HG02610 (cell line): ENCODE data around the gene PTGFRN.

ENCODE experiments used
- ATAC-seq: cut with Tn5 transposase; IDR thresholded peaks from one replicate; pipeline ENCODE4 v1.9.1; 2021; ENCODE audit warnings: mild to moderate bottlenecking, moderate library complexity; ENCODE audit not compliant: unreplicated experiment

PTGFRN gene

DNA sequence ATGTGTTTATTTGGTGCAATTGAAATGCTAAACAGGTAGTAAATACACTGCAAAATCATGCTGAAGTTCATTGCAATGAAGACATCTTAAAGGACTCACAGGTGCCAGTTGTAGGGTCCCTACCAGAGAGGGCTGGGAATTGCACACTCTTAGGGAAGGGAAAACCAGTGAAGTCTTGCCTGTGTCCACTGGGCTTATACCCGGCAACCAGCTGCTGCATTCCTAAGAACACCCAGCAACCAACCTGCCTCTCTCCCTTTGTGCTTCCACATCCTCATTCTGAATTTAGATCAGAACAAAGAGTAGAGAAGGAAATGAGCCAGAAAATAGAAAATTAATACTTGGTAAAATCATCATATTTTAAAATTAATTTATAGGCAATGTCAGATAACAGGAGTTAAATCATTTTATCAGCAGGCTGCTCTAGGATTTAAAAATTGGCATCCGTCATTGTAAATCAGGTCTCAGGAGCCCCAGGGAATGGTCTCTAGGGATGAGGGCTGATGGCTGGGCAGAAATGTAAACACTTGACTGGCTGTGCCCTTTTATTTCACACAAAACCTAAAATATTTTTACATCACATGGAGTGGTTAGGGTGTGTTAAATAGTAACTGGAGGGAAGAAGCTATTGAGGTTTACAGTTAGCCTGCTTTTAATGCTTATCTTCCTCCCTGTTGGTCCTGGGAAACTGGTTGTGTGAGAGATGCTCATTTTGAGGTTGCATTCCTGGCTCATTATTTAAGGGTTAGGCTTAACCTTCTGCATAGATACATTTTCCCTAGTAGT, 31.3 kb downstream of the PTGFRN start:
- ATAC-seq: no peak

DNA sequence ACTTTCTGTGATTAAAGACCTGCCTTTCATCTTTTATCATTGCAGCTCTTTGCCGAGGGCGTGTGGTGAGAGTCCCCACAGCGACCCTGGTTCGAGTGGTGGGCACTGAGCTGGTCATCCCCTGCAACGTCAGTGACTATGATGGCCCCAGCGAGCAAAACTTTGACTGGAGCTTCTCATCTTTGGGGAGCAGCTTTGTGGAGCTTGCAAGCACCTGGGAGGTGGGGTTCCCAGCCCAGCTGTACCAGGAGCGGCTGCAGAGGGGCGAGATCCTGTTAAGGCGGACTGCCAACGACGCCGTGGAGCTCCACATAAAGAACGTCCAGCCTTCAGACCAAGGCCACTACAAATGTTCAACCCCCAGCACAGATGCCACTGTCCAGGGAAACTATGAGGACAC, 32.0 kb downstream of the PTGFRN start:
- no peak for ATAC-seq

DNA sequence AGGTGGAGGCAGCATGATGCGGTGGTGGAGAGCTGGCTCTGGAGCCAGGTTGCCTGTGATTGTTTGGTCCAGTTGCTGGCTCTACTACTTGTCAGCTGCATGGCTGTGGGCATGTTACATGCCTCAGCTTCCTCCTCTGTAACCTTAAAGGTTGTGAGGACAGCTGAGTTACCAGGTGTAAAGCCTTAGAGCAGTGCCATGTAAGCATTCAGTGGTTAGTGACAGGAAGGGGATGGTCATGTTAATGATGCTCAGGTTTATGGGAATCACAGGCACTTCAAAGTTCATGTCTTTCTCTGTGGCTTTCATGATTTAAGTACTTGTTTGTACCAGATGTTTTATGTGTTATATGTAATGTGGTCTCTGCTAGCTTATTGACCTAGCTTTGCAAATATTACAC, 32.6 kb downstream of the PTGFRN start:
- ATAC-seq: no peak

DNA sequence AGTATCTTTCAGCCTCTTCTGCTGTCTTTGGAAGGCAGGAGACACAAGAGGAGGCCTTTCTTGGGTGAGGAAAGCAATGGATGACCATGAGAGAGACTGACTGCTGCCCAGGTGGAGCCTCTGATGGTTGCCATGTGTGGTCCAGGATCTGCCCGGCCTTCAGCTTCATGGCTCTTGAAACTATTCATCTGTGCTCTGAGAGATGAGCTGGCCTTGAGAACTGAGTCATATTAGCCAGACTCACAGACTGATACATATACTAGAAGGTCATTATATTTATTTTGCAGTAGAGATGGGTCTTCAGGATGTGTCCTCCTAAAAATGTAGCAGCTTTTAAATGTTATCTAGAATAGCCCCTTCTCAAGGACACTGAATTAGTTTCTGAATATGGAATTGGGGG, 33.7 kb downstream of the PTGFRN start:
- no peak for ATAC-seq

DNA sequence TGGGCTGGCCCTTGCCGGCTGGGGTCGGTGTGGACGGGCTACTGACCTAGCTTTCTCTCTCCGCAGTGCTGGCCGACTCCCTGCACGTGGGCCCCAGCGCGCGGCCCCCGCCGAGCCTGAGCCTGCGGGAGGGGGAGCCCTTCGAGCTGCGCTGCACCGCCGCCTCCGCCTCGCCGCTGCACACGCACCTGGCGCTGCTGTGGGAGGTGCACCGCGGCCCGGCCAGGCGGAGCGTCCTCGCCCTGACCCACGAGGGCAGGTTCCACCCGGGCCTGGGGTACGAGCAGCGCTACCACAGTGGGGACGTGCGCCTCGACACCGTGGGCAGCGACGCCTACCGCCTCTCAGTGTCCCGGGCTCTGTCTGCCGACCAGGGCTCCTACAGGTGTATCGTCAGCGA, 34.9 kb downstream of the PTGFRN start:
- no peak for ATAC-seq

DNA sequence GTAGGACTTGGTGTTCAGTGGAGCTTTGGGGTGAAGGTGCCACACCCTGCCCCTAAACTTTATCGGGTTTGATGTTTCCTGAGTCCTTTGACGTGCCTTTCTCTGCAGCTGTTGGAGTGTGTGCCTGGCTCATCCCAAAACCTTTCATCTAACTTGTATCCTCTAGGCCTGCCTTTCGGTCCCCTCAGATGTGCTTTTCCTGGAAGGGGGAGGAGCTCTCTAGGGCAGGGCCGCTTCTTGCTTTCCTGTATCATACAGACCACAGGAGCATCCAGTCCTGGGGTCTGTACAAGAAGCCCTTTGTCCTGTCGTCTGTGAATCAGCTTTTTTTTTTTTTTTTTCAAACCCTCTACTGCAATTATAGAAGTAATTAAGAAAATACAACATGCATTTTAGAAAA, 35.7 kb downstream of the PTGFRN start:
- no peak for ATAC-seq

DNA sequence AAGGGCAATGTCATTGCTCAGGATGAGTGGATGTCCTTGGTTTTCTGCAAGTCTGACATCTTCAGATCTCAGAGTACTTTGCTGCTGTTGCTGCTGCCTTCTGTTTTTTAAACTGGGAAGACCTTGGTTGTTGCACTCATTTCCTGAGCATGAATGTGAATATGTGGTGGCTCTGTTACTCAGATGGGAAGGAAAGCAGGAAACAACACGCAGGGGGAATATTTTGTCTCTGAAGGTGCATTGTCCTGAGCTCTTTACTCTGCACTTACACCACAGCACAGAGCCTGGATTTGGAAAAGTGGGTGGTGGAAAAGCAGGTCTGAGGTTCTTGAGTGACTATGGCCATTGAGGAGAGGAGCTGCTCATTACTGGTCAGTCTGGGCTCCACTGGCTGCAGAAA, 36.3 kb downstream of the PTGFRN start:
- ATAC-seq: no peak

DNA sequence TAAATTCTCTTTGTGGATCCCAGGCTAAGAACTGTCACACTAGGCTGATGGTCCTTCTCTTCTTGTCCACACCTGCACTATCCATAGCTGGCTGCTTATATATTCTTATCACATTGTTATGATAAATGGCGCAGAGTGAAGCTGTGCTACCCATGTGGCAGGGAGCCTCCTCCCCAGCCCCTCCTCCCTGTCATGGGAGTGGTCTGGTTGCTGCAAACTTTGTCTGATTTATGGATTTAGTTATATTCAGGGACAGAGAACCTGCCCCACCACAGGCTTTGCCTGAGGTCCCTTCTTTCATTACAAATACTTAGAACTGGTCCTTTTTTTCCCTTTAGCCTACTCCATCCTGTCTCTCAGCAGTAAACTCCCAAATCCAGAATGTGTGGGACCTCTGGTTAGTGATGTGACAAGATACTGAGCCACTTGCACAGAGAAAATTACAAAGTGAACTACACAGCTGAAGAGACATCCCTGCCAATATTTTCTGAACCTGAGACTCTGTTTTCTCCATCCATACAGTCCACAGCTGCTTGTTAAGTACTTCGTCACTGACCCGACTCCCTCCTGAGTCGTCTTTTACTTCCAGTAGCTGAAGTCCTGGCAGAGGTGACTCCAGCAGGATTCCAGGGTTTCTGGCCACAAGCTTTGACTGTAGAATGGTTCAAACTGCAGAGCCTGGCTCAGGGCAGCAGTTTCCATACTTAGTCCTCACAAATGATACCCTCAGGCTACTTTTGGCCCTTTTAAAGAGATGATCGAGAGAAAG, 37.6 kb downstream of the PTGFRN start:
- ATAC-seq: no peak

DNA sequence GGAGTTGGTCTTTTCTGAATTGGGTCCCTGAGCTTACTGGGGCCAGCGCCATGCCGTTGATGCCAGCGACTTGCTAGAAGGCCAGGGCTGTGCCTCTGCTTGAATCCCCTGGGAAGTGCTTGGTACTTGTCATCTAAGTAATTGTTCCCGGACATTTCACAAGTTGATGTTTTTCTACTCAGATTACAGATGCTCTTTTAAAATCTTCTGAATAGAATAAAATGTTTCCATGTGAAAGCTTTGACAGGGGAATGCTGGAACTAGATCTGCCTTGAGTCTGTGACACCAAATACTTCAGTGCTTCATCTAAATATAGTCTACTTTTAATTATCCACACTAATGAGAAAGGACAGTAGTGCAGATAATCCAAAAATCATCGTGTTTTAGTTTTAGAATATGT, 38.3 kb downstream of the PTGFRN start:
- no peak for ATAC-seq

DNA sequence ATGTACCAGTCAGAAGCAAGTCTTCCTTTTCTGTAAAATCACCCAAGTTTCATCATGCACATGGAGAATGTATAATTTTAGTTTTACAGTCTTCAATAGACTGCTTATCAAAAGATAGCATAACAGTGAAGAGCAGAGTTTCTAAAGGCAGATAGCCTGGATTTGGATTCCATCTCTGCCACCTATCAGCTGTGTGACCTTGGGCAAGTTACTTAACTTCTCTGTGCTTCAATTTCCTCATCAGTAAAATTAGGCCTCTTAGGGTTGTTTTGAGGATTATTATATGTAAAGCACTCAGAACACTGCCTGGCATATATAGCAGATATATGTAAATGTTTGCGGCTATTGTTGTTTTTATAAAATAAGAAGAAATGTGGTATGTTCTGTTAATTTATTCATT, 38.9 kb downstream of the PTGFRN start:
- ATAC-seq: no peak

DNA sequence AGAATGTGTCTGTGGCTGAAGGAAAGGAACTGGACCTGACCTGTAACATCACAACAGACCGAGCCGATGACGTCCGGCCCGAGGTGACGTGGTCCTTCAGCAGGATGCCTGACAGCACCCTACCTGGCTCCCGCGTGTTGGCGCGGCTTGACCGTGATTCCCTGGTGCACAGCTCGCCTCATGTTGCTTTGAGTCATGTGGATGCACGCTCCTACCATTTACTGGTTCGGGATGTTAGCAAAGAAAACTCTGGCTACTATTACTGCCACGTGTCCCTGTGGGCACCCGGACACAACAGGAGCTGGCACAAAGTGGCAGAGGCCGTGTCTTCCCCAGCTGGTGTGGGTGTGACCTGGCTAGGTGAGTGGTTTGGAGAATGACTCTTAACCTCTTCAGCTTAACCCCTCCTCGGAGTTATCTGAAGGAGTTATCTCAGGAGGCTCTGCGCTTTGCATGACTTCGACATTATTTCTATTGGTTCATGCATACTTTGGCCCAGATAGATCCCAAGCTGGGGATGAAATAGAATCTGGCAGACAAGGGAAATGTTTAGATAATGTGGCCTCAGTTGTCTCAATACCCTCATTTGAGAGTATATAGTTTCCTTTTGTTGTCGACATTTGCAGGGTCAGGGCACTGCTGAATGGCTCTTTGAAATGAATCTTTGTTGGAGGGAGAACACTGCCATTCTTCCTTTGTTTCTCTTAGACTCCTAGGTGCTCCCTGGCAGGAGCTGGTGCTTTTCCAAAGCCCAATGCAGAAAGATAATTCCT, 39.7 kb downstream of the PTGFRN start:
- no peak for ATAC-seq

DNA sequence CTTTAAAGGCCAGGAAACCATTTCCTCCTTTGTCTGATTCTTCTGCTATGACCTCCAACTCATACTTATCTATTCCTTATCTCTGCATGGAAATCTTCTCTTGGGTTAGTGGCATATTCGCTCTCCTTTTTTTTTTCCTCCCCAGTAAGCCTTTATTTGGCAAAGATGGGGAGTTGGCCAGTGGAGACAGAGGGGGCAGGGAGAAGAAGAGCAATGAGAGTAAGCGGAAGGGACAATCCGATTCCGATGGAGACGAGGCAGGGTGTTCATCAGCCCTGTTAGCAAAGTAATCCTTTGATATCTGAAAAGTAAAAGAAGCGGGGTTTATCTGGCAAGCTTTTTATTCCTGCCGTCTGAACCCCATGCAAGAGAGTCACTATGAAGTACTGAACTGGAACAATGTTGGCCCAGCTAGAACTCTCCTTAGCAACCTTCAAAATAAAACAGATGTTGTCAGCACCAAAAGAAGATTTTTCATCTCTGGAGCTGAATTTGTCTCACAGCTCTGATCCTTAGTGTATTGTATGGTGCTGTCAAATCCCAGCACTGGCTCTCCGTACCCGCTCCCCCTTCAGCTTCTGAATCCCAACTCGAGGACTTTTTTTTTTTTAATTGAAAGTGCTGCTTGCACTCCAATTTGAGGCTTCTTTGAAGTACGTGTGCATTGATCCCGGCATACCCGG, 40.9 kb downstream of the PTGFRN start:
- ATAC-seq: no peak

DNA sequence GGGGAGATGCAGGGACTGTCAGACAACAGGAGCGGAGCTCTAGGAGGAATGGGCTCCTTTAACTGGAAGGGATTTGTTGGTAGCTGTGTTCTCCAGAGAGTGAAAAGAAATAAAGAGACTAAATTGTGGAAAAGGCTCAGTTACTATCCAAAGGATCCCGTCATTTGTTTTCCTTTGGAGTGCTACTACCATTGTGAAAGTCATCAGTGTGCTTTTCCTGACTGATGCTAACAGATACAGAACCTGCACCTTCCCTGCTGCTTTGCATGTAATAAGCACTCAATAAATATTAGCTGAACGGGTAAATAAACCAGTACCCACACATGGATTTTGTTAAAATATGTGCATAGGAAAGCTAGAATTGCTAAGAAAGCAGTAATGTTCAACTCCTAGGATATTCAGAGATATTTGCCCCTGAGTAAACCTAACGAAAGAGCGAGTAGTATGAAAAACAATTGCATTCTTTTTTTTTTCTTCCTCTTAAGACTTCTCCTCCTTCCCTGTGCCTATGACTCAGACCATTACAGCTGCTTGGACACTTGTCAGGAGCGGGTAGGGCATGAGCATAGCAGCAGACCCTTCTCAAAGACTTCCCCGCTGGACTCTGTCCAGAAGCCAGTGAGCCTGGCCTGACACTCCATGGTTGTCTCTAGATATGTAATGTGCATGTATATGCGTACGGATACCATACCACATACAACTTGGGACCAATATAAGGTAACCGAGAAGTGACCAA, 41.7 kb downstream of the PTGFRN start:
- no peak for ATAC-seq

DNA sequence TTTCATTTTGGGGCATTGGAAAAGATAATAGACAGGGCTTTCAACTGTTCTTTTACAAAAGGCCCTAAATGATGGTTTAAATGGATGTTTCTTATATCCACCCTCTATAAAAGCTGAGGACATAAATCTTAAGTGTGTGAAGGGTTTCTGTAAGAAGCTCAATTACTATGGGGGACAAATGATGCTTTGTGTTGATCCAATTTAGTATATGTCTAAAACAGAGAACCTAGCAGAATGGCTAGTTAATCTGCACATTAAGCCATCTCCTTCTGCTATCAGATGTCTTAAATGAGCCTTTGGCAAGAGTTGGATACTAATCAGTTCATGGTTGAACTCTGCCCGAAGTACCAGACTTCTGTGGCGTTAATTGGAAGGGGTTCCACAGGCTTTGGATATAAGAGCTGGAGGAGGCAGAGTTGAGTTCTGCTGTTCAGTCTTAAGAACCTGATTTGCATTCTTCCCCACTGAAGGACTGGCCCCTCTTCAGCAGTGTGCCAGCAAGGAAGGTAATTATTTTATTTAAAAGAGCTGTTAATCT, 43.1 kb downstream of the PTGFRN start:
- no peak for ATAC-seq

DNA sequence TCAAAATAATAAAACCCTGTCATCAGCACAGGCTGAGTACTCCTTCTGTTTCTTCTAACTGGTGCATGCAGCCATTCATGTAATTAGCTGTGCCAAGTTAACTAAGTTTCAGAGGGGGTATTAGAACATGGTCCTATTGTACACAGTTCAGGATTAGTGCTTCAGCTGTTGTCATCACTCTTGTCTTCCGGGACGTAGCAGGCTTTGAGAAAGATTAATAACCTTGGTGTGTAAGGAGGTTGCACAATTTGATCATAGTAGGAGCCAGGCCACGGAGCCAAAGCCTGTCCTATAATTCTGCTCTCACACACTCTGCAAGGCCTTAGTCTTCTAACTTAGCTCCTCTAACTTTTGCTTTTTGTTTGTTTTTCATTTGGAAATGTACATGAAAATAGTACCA, 44.7 kb downstream of the PTGFRN start:
- ATAC-seq: no peak

DNA sequence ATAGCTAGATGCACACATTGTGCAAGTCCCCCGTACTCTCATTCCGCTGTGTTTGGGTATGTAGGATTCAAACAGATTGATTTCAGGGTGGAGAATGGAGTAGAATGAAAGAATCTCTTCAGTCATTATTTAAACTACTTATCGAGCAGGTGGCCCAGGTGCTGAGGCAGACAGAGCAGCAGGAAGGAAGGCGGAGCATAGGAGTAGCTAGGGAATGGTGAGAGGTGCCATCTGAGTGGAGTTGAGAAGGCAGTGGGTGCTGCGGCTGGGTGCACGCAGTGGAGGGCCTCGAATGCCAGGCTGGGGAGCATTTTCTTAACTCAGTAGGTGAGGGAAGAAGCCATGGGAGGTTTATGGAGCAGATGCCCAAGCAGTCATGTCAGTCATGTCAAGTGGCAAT, 46.7 kb downstream of the PTGFRN start:
- no peak for ATAC-seq

DNA sequence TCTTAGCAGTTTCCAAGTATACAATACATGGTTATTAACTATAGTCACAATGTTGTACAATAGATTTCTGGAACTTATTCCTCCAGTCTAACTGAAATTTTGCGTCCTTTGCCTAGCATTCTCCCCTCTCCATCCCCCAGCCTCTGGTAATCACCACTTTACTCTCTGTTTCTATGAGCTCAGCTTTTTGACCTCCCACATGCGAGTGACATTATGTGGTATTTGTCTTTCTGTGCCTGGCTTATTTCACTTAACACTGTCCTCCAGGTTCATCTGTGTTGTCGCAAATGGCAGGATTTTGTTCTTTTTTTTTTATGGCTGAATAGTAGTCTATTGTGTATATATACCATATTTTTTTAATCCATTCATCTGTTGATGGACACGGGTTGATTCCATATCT, 47.9 kb downstream of the PTGFRN start:
- ATAC-seq: no peak

DNA sequence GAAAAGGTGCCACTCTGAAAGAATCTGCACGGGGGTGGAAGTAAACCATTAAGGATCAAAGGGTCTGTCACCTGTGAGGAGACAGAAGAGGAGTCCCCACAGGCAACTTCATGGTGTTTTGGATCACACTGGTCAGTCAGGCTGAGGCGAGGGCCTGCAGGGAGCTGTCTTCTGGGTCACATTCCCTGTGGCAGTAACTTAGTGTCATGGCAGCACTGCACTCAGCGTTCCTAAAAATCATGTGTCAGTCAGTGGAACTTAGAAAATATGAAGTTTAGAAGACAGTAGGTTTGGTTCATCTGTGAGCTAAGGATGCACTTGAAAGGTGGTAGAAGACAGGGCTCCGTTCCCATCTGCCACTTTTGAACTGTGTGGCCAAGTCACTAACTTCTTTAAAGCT, 48.4 kb downstream of the PTGFRN start:
- no peak for ATAC-seq

DNA sequence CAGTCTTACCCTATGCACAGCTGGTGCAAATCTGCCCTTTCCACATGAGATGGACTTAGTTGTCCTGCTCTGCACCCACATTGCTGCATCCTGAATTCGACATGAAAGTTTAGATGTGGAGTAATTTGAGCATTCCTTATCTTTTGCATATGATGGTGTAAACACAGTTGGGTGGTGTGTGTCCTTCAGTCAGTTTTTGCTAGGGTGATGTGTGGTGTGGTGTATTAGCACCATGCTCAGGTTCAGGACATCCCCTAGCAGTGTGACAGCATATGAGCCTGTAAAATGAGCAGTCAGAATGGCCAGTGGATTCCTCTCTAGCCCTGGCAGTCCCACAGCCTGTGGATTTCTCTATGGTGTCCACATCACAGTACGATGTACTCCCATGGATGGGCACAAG, 49.3 kb downstream of the PTGFRN start:
- ATAC-seq: no peak

DNA sequence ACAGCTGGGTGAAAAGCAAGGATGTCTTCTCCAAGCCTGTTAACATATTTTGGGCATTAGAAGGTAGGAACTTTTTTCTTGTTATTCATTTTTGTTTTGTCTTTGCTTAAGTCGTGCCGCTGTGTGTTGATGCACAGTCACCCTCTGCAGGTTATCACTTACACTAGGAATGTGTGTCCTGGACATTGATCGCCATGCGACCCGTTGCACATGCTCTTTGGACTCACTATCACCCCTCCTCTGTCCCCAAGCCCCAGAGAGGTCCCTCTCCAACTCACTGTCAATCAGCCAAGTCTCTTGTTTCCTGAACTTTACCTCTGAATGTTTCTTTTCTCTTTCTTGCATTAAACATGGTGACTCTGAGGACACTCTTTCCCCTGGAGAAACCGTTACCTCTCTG, 51.9 kb downstream of the PTGFRN start:
- no peak for ATAC-seq
